ENCODE results near the gene FECH. TPM values are rescaled to one million over a fixed set of nuclear protein-coding genes. Genes with fewer than 3 reads are reported as not detected.

FECH gene
- polyA plus RNA-seq, 1 donor (not counting 4 experiments of a cell fraction or from before 2014, with no cell fraction given), result 29.2 TPM

DNA sequence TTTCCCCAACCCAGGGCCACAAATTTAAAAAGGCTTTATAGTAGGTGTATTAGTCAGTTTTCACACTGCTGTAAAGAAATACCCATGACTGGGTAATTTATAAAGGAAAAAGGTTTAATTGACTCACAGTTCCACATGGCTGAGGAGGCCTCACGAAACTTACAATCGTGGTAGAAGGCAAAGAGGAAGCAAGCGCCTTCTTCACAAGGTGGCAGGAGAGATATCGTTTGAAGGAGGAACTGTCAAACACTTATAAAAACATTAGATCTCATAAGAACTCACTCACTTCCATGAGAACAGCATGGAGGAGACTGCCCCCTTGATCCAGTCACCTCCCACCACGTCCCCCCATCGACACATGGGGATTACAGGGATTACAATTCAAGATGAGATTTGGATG is 70.4 kb downstream of the FECH start:
- Histone ChIP-seq H3K4me2 (ENCODE audit: control insufficient read depth, extremely low read depth, insufficient read depth, low read depth, low read length) (no peak overlapping the region), H3K27me3 (ENCODE audit: control insufficient read depth, extremely low read depth, insufficient read depth, low read length) (peaks cover 2% of the 10 kb centered on the region), H4K20me1 (ENCODE audit: control insufficient read depth, extremely low read depth, insufficient read depth, low read length) (no peaks in the 10 kb centered on the region), H2AFZ (ENCODE audit: control insufficient read depth, low read length) (no peak overlapping the region), H3K9ac (ENCODE audit: control insufficient read depth, extremely low read depth, insufficient read depth, low read length) (no peak overlapping the region), H3K4me1 (ENCODE audit: control insufficient read depth, extremely low read depth, insufficient read depth, low read length) (peaks cover 6% of the 10 kb centered on the region), H3K4me3 (ENCODE audit: control insufficient read depth in 2 of 3, extremely low read depth in 1 of 3, insufficient read depth in 2 of 3, low read depth in 1 of 3, low read length in 3 of 3) (no peak overlapping the region), H3K79me2 (ENCODE audit: control insufficient read depth, insufficient read depth, low read length) (no peaks in the 10 kb centered on the region), H3K9me3 (ENCODE audit: control insufficient read depth, low read depth, low read length) (no peaks in the 10 kb centered on the region), H3K9me1 (ENCODE audit: control insufficient read depth, extremely low read depth, insufficient read depth, low read length) (no peaks in the 10 kb centered on the region), H3K27ac (ENCODE audit: control insufficient read depth, insufficient read depth, low read length) (no peak overlapping the region), H3K36me3 (ENCODE audit: control insufficient read depth in 2 of 2, extremely low read depth in 1 of 2, insufficient read depth in 2 of 2, low read length in 2 of 2) (no peaks in the 10 kb centered on the region)
- FAIRE-seq, result no peak
- dilution Hi-C loops (cut with MboI; ENCODE audit: extremely low pct_ligation_motif_present, low sequenced_read_pairs), result no loop called here
- TF ChIP-seq EZH2 (IDR thresholded peaks at IDR 0.05; ENCODE audit: low read length), result no peak
- TF ChIP-seq, protein P1, sequence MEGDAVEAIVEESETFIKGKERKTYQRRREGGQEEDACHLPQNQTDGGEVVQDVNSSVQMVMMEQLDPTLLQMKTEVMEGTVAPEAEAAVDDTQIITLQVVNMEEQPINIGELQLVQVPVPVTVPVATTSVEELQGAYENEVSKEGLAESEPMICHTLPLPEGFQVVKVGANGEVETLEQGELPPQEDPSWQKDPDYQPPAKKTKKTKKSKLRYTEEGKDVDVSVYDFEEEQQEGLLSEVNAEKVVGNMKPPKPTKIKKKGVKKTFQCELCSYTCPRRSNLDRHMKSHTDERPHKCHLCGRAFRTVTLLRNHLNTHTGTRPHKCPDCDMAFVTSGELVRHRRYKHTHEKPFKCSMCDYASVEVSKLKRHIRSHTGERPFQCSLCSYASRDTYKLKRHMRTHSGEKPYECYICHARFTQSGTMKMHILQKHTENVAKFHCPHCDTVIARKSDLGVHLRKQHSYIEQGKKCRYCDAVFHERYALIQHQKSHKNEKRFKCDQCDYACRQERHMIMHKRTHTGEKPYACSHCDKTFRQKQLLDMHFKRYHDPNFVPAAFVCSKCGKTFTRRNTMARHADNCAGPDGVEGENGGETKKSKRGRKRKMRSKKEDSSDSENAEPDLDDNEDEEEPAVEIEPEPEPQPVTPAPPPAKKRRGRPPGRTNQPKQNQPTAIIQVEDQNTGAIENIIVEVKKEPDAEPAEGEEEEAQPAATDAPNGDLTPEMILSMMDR (optimal IDR thresholded peaks at IDR 0.05 in 1 of 3, IDR thresholded peaks at IDR 0.05 in 1 of 3, conservative IDR thresholded peaks at IDR 0.05 in 1 of 3; ENCODE audit: extremely low read depth in 1 of 3, insufficient read depth in 2 of 3, low read length in 3 of 3), result no peak
- no peak for DNase-seq (ENCODE audit: low read depth, low spot score)

DNA sequence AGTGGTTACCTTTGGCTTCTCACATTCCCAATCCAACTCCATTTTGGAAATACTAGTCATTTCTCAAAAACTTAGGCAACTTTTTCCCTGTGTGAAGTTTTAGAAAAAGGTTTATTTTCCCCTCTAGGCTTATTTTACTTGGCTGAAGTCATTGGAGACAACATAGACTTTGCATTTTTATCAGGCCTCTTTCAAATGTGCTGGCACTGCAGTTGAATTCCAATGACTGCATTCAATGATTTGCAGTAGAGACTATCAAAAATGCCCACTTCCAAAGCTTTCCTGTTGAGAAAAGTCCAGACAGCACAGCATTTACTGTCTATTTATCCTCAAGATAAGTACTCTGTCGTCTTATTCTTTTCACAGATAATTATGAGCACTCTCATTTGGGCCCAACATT is 81.3 kb downstream of the FECH start:
- Histone ChIP-seq H3K4me1 (ENCODE audit: control insufficient read depth, extremely low read depth, insufficient read depth, low read length) (no peaks in the 10 kb centered on the region), H3K27ac (ENCODE audit: control insufficient read depth, insufficient read depth, low read length) (no peak overlapping the region), H3K9me1 (ENCODE audit: control insufficient read depth, extremely low read depth, insufficient read depth, low read length) (no peaks in the 10 kb centered on the region), H3K9ac (ENCODE audit: control insufficient read depth, extremely low read depth, insufficient read depth, low read length) (no peak overlapping the region), H3K4me3 (ENCODE audit: control insufficient read depth in 2 of 3, extremely low read depth in 1 of 3, insufficient read depth in 2 of 3, low read depth in 1 of 3, low read length in 3 of 3) (no peak overlapping the region), H3K36me3 (ENCODE audit: control insufficient read depth in 2 of 2, extremely low read depth in 1 of 2, insufficient read depth in 2 of 2, low read length in 2 of 2) (no peaks in the 10 kb centered on the region), H4K20me1 (ENCODE audit: control insufficient read depth, extremely low read depth, insufficient read depth, low read length) (no peaks in the 10 kb centered on the region), H3K79me2 (ENCODE audit: control insufficient read depth, insufficient read depth, low read length) (no peaks in the 10 kb centered on the region), H3K4me2 (ENCODE audit: control insufficient read depth, extremely low read depth, insufficient read depth, low read depth, low read length) (no peak overlapping the region), H3K9me3 (ENCODE audit: control insufficient read depth, low read depth, low read length) (no peaks in the 10 kb centered on the region), H2AFZ (ENCODE audit: control insufficient read depth, low read length) (no peak overlapping the region), H3K27me3 (ENCODE audit: control insufficient read depth, extremely low read depth, insufficient read depth, low read length) (no peaks in the 10 kb centered on the region)
- no peak for TF ChIP-seq EZH2 (IDR thresholded peaks at IDR 0.05; ENCODE audit: low read length)
- TF ChIP-seq, protein P1 (optimal IDR thresholded peaks at IDR 0.05 in 1 of 3, IDR thresholded peaks at IDR 0.05 in 1 of 3, conservative IDR thresholded peaks at IDR 0.05 in 1 of 3; ENCODE audit: extremely low read depth in 1 of 3, insufficient read depth in 2 of 3, low read length in 3 of 3), result no peak
- DNase-seq (ENCODE audit: low read depth, low spot score) (no peak), FAIRE-seq (no peak)
- dilution Hi-C loops (cut with MboI; ENCODE audit: extremely low pct_ligation_motif_present, low sequenced_read_pairs), result no loop called here
